ENCODE data around the gene ASPM.
"Not testable (repeated sequence)": the region's sequence is repeated elsewhere in the genome, so short reads cannot be mapped to it uniquely, and the experiment has no call there.

Gene ASPM

GRCh38 chr1:197144570-197145325, 1.7 kb downstream of the ASPM start:
- DNase-seq (ENCODE audit: low read depth in 2 of 3, low spot score in 1 of 3), result no peak

DNA sequence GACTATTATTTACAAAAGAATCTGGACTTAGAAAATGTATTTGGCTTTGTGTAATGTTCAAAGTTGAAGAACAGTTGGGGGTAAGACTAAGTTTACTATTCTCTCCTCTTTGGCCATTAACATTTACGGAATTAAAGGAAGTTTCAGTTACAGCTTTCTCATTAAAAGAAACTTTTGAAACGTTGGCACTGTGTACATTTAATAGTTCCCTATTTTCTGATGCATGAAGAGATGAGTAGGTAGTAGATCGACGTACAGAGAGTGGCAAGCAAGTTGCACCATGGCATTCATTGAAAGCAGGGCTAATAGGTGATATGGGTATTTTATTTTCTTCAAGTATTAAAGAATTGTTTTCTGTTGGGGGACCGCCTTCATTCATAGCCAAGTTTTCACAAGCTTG, 3.2 kb downstream of the ASPM start:
- no peak for DNase-seq (ENCODE audit: low read depth in 2 of 3, low spot score in 1 of 3)

DNA sequence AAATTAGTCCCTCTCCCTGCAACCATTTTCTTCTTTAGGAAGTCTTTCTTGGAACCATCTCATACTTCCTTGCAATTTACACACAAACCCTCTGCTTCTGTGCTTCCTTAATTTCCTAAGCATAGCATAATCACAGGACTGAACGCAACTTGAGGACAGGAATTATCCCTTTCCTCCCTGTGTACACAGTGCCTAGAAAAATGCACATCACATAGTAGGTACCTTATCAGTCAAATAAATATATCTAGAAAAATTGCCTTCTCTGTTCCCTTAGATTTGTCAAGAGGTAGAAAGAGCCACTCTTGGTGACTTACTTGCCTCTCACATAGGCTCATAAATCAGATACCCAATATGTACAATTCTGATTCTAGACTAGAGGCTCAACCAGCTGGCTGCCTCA, 4.9 kb downstream of the ASPM start:
- DNase-seq (ENCODE audit: low read depth in 2 of 3, low spot score in 1 of 3), result no peak

DNA sequence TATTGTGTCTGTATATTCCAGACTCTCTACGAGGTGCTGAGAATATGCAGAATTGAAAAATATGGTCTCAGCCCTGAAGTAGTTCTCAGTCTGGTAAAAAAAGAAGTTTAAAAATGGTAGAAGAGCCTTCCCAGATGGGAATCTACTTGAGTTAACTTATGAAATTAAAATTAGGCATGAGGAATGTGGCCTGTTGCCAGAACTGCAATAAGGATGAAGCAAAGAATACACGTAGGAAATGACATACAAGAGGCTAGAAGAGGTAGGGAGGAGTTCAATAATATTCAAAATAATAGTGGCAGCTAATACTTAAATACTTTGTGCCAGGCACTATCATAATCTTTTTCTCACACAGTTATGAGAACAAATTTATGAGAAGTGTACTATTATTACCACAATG, 6.3 kb downstream of the ASPM start:
- no peak for DNase-seq (ENCODE audit: low read depth in 2 of 3, low spot score in 1 of 3)

DNA sequence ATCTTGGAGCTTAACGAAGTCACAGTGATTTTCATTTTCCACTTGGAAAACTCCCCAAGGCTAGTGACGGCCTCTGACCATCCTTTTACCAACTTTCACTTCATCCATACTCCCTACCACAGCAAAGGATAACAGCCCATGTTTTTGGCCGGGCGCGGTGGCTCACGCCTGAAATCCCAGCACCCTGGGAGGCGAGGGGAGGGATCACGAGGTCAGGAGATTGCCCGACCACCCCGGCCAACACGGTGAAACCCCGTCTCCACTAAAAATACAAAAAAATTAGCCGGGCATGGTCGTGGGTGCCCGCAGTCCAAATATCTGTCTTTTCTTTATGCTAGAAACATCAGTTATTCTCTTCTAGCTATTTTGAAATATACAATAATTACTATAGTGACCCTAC, 7.3 kb downstream of the ASPM start:
- no peak for DNase-seq (ENCODE audit: low read depth in 2 of 3, low spot score in 1 of 3)

DNA sequence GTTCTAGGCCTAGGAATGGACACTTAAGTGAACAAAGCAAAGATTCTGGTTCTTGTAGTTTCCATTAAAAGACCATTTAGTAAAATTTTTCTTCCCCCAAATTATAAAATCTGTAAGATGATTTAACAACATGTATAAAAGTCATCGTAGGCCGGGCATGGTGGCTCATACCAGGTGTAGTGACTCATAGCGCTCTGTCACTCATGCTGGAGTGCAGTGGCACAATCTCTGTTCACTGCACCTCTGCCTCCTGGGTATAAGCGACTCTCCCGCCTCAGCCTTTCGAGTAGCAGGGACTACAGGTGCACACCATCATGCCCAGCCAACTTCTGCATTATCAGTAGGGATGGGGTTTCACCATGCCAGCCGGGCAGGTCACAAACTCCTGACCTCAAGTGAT, 9.1 kb downstream of the ASPM start:
- DNase-seq (ENCODE audit: low read depth in 2 of 3, low spot score in 1 of 3), result no peak

DNA sequence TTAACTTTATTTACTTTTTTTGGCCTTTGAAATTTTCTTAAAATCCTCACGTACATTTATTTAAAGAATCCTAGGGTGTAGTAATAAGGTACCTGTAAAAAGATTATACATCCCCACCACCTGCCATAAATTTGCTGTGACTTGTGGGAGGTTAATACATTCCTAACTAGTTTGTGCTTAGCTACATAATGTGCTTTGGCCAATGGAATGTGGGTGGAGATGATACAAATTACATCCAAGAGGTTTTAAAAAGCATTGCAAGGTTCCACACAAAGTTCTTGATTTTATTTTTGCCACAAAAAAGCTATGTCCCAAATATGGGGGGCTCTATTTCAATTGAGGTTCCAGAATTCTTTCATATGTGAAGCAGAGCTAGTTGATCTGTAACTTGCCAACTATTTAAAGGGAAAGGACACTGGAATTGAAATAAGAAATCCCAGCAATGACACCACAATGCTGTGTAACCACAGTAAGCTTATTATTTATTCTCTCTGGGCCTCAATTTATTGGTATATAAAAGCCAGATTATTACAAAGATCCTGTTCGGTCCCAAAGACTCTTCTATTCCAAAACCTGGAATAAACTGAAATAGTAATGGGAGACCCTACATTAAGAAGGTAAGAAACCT, 15.7 kb downstream of the ASPM start:
- no peak for DNase-seq (ENCODE audit: low read depth in 2 of 3, low spot score in 1 of 3)

GRCh38 chr1:197129698-197130097, 16.8 kb downstream of the ASPM start:
- no peak for DNase-seq (ENCODE audit: low read depth in 2 of 3, low spot score in 1 of 3)

- DNase-seq (ENCODE audit: low read depth in 2 of 3, low spot score in 1 of 3), result no peak
Observed at GRCh38 chr1:197127246-197127912, 19.1 kb downstream of the ASPM start.

DNA sequence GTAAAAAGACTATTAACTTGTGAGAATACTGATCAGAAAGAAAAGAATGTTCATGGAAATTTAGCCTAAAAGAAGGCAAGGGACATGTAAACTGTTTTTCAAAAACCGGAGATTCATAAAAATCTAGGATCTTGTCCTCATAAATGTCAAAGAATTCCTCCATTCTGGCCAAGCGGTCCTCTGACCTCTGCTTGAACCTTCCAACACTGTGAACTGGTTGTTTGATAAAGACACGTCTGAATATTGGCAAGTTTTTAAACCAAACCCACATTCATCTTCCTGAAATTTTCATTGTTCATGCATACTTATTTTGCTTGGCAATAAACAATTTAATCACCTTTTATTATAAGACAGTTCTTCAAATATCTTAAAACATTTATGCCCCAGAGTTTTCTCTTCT, 19.8 kb downstream of the ASPM start:
- DNase-seq (ENCODE audit: low read depth in 2 of 3, low spot score in 1 of 3), result no peak

DNA sequence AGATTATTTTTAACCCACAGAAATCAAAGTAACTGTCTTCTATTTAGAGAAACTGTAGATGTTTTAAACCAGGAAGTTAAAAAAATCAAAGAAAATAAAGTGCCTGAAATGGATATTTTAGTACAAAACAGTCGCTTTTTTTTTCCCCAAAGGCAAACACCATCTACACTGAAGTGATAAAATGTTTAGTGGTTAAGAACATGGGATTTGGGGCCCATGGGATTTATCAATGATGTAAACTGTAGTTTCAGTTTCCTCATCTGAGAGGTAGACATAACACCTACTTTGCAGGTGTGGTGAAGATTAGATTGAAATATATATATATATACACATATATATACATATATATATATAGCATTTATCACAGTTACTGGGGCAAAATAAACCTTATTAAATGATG, 22.1 kb downstream of the ASPM start:
- DNase-seq (ENCODE audit: low read depth in 2 of 3, low spot score in 1 of 3), result no peak

DNA sequence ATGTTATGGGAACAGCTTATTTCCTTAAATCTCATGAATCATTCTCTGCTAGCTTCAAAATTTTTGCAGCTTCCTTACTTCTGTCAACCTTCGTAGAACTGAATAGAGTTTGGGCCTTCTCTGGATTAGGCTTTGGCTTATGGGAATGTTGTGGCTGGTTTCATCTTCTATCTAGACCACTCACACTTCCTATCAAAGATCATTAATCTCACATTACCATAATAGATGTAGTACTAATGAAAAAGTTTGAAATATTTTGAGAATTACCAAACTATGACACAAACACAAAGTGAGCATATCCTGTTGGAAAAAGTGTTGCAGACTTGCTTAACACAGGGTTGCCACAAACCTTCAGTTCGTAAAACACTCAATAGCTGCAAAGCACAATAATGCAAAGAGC, 30.3 kb downstream of the ASPM start:
- DNase-seq (ENCODE audit: low read depth in 2 of 3, low spot score in 1 of 3), result no peak

GRCh38 chr1:197106869-197107268, 39.6 kb downstream of the ASPM start:
- no peak for DNase-seq (ENCODE audit: low read depth in 2 of 3, low spot score in 1 of 3)

- DNase-seq (ENCODE audit: low read depth in 2 of 3, low spot score in 1 of 3), result no peak
Observed at GRCh38 chr1:197103300-197103699, 43.2 kb downstream of the ASPM start.

DNA sequence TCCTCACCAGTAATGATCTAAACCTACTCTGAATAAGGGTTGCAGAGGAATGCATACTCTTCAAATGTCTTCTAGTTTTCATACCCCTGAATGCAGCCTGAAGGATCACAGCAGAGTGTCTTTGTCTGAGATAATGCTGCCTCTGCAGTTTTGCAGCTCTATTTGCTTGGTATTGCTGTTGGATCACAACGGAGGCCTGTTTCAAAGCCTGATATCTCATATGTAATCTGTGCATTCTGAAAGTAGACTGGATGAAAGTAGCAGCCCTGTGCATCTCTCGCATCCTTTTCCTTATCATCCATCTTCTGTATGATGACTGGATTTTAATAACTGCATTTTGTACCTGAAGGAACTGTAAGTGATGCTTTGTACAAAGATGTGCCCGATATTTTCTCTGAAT, 44.5 kb downstream of the ASPM start:
- DNase-seq (ENCODE audit: low read depth in 2 of 3, low spot score in 1 of 3), result no peak

- DNase-seq (ENCODE audit: low read depth in 2 of 3, low spot score in 1 of 3), result no peak
Observed at GRCh38 chr1:197100677-197101076, 45.8 kb downstream of the ASPM start.

- DNase-seq (ENCODE audit: low read depth in 2 of 3, low spot score in 1 of 3), result no peak
Observed at GRCh38 chr1:197099444-197099843, 47.0 kb downstream of the ASPM start.

- not testable (repeated sequence) for DNase-seq (ENCODE audit: low read depth in 2 of 3, low spot score in 1 of 3)
Observed at GRCh38 chr1:197096971-197097370, 49.5 kb downstream of the ASPM start.

DNA sequence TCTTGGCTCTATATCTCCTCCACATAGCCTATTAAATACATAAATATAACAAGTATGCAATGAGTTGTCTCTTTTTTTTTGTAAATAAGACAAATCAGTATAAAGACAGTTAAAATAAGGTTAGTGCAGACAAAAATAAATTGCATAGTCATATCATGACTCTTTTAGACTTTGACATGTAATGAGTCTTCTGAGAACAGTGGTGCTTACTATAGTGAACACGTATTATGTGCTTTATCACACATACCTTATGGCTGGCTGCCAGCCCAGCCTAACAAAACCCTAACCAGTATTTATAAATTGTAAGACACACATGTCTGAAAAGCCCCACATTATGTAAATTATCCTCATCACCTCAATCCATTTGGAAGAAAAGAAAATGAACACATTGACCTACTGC, 50.3 kb downstream of the ASPM start:
- no peak for DNase-seq (ENCODE audit: low read depth in 2 of 3, low spot score in 1 of 3)

- DNase-seq (ENCODE audit: low read depth in 2 of 3, low spot score in 1 of 3), result no peak
Observed at GRCh38 chr1:197093226-197093885, 53.1 kb downstream of the ASPM start.

DNA sequence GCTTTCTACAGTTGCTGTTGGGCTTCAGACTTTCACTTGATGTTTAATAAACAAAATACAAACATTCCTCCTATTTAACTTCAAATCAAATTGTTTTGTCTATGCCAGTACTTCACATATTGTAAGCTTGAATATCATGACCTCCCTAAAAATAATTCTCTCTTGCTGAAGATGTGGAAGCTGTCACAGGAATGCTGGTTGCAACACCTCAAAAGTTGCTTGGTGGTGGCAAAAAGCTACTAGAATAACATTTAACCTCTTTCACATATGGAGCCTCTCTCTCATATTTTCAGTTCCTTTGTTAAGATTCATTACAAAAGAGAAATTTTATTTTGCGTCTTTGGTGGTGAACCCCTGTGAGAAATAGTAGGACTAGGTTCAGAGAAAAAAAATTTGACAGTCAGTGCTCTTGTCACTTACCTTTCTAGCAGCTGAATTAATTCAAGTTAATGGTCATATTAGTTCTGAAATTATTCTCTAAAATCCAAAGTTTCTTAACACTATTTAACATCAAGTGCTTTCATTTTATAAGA, 53.9 kb downstream of the ASPM start:
- DNase-seq (ENCODE audit: low read depth in 2 of 3, low spot score in 1 of 3), result no peak

DNA sequence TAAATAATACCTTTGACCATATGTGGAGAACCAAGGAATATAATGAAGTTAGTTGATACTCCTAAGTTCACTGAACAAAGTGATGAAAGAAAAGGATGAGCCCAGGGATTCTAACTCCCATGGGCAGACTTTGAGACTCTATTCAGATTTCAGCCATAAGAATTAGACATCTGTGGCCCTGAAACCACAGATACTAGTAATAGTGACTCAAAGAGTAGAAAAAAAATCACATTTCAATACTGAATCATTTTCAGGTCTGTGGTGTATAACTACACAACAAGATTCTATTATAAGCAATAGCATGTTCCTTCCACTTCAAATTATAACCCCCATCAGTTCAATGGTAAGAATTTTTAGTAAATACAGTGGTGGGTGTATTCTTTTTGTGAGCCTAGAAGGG, 63.0 kb downstream of the ASPM start:
- DNase-seq (ENCODE audit: low read depth in 2 of 3, low spot score in 1 of 3), result no peak
